ENCODE data around the gene RBM20. TPM values are rescaled to one million over a fixed set of nuclear protein-coding genes. Genes with fewer than 3 reads are reported as not detected.

Gene RBM20
- total RNA-seq, 1 experiment from 2014 or later: 0.17 TPM

DNA sequence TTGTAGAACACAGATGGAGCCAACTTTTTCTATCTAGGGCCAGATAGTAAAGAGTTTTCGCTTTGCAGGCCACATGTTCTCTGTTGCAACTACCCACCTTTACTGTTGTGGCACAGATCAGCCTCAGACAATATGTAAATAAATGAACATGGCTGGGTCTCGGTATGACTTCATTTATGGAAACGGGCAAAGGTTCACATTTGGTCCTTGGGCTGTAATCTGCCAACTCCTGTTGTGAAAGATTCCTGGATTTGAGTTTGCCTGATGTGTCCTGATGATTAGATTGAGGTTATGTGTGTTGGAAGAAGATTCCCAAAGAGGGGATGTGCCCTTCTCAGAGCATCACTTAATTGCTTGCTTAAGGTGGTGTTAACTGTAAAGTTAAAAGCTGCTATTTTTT, 38.2 kb downstream of the RBM20 start:
- Histone ChIP-seq H4K8ac (replicated peaks; ENCODE audit: insufficient read length, low read depth, low read length) (no peak overlapping the region), H3K14ac (ENCODE audit: insufficient read depth, low read length) (no peak overlapping the region), H4K5ac (ENCODE audit: insufficient read length, low read depth, low read length) (no peak overlapping the region), H2BK12ac (ENCODE audit: insufficient read length, low read depth, low read length) (no peak overlapping the region), H3K4ac (ENCODE audit: low read depth, low read length) (no peak overlapping the region), H3K18ac (ENCODE audit: insufficient read length, low read depth, low read length) (no peak overlapping the region), H2BK120ac (ENCODE audit: low read depth, low read length, poor library complexity, severe bottlenecking) (no peak overlapping the region), H2AK5ac (ENCODE audit: insufficient read length, low read length) (no peak overlapping the region), H3K79me1 (ENCODE audit: insufficient read depth, low read depth, low read length, poor library complexity, severe bottlenecking) (no peaks in the 10 kb centered on the region), H2BK20ac (ENCODE audit: low read depth, low read length, poor library complexity, severe bottlenecking) (no peak overlapping the region), H2AFZ (ENCODE audit: low read length) (no peak overlapping the region), H3K23me2 (ENCODE audit: insufficient read length, low read depth, low read length, poor library complexity, severe bottlenecking) (no peaks in the 10 kb centered on the region), H4K20me1 (ENCODE audit: control insufficient read depth, insufficient read depth, insufficient read length) (no peaks in the 10 kb centered on the region), H3K4me1 (ENCODE audit: insufficient read depth, low read length) (0 out of 2 replicates have a peak, but pooled peaks cover 2% of the 10 kb centered on the region), H3K27ac (ENCODE audit: insufficient read length, low read depth, low read length) (no peak overlapping the region), H3T11ph (ENCODE audit: low read length) (no peak overlapping the region), H3K56ac (ENCODE audit: insufficient read length, low read depth, low read length) (no peak overlapping the region), H3K9ac (ENCODE audit: extremely low read depth, insufficient read length, low read length) (no peak overlapping the region), H3K4me2 (ENCODE audit: insufficient read depth, insufficient read length, low read length) (no peak overlapping the region), H3K9me3 (ENCODE audit: control insufficient read depth, low read depth, low read length) (no peaks in the 10 kb centered on the region), H2BK5ac (ENCODE audit: insufficient read length, low read length) (no peak overlapping the region), H3K79me2 (ENCODE audit: insufficient read depth, low read length) (no peaks in the 10 kb centered on the region), H3K27me3 (ENCODE audit: insufficient read depth, low read length) (no peaks in the 10 kb centered on the region), H4K91ac (ENCODE audit: insufficient read length, low read depth, low read length) (no peak overlapping the region), H3K23ac (ENCODE audit: insufficient read length, low read depth, low read length) (no peak overlapping the region), H2BK15ac (ENCODE audit: low read depth, low read length) (no peak overlapping the region)
- Mint-ChIP-seq H3K27me3 (ENCODE audit: low read depth) (no peaks in the 10 kb centered on the region; the same call in 1 of the 2 replicates), H3K4me1 (peaks cover 41 to 49% of the 10 kb centered on the region in 2 experiments), H3K4me3 (no peak overlapping the region), H3K9me3 (no peaks in the 10 kb centered on the region), H3K36me3 (ENCODE audit: insufficient read depth in 1 of 3, low read depth in 3 of 3) (no peaks in the 10 kb centered on the region), H3K27ac (no peak overlapping the region)
- no peak for DNase-seq
- no CpG with 5 or more reads among the region's 3 CpGs for WGBS (ENCODE audit: extremely low coverage, insufficient read length, low lambda C conversion rate)
- TF ChIP-seq, protein P1, sequence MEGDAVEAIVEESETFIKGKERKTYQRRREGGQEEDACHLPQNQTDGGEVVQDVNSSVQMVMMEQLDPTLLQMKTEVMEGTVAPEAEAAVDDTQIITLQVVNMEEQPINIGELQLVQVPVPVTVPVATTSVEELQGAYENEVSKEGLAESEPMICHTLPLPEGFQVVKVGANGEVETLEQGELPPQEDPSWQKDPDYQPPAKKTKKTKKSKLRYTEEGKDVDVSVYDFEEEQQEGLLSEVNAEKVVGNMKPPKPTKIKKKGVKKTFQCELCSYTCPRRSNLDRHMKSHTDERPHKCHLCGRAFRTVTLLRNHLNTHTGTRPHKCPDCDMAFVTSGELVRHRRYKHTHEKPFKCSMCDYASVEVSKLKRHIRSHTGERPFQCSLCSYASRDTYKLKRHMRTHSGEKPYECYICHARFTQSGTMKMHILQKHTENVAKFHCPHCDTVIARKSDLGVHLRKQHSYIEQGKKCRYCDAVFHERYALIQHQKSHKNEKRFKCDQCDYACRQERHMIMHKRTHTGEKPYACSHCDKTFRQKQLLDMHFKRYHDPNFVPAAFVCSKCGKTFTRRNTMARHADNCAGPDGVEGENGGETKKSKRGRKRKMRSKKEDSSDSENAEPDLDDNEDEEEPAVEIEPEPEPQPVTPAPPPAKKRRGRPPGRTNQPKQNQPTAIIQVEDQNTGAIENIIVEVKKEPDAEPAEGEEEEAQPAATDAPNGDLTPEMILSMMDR (conservative IDR thresholded peaks at IDR 0.05): no peak
